Suppressor macrophage treated with lipopolysaccharide for 4 hours (primary cell): Measurements from ENCODE around the gene MAP6.
A peak's percentile ranks its signal among the peaks of the same experiment; 100 is the strongest.

Experiments
- DNase-seq: peaks from one replicate; pipeline ENCODE4 v3.0.0-alpha.2; 2020

MAP6 gene

DNA sequence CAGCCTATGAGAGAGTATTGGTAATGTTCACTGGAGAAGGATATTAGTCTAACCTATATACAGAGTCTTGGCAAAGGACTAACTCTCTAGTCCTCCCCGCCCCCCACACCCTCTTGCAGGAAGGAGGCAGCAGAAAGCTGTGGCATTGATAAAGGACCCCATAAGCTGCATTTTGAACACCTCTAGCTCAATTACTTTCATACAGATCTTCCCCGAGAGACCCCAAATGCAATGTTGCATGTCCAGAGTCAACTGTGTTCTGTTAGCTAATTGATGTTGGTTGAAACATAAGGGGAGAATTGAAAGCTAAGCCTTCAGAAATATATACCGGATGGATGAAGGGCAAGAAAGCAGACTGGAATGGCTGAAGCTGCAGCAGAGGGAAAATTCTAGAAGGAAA lies 2.8 kb downstream of the MAP6 start:
- no peak for DNase-seq

DNA sequence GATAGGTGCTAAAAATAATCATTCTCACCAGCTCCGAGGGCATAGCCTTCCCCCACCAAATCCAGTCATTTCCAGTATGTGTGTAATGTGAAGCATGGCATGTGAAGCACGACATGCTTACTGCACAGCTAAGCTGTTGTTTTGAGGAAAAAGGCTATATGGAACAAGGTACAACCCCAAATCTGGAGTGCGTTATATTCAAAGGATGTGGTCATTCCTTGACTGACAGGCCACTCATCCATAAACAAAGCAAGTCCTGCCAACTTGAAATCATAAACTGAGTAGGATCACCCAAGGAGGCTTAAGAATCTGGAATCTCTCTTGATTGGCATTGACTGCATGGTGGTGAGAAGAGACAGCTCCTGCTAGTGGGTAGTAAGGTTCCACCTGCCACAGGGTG lies 3.7 kb downstream of the MAP6 start:
- DNase-seq, result no peak

GRCh38 chr11:75664389-75664788 lies 4.4 kb downstream of the MAP6 start:
- no peak for DNase-seq

DNA sequence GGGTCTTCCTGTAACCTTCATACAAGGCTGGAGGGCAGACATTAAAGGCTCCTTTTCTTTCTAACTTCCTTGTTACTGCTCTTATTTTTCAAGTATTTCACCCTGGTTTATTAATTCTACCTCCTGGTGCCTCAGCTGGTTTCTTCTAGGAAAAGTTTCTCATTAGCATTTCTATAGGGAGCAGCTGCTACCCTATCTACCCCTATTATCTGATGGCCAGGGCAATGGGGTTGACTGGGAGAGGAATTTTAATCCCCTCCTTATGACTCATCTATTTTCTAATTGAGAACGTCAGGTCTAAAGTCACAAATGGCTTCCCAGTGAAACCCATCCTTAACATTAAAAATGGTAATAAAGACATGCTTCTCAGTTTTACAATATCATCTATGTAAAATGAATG lies 5.0 kb downstream of the MAP6 start:
- no peak for DNase-seq

DNA sequence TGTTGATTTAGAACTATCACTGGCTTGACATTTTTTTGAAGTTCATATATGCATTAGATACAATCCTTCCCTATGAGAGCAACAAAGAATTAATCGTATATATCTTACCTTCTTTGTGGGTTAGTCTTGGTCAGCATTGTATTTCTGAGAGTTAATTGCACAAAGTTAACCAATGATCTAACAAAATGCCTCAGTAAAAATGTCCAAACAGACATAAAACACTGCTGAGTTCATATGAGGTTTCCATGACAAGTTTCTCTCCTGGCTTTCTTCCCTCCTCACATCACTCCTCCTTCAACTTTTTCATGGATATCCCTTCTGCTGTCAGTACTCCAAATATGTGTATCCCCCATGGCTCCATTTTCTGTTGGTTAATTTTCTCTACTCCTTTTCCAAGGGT lies 9.0 kb downstream of the MAP6 start:
- no peak for DNase-seq

GRCh38 chr11:75656044-75656727 lies 12.7 kb downstream of the MAP6 start:
- DNase-seq, result no peak

GRCh38 chr11:75655605-75656004 lies 13.2 kb downstream of the MAP6 start:
- no peak for DNase-seq

DNA sequence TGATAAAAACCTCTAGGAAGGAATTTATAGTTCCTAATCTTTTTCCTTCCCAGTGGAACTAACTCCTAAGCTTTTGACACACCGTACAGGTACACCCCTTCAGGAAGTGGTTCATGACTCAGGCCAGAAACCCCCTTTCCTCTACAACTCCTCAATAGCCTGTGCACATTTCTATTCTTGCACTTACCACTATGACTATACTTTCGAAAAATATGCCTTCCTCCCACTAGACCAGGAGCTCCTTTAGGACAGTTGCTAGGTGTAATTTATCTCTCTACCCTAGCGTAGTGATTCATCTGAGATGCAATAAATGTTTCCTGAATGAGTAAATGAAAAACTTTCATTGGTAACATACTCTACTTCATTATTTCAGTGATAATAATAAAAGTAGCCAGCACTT lies 14.5 kb downstream of the MAP6 start:
- no peak for DNase-seq

DNA sequence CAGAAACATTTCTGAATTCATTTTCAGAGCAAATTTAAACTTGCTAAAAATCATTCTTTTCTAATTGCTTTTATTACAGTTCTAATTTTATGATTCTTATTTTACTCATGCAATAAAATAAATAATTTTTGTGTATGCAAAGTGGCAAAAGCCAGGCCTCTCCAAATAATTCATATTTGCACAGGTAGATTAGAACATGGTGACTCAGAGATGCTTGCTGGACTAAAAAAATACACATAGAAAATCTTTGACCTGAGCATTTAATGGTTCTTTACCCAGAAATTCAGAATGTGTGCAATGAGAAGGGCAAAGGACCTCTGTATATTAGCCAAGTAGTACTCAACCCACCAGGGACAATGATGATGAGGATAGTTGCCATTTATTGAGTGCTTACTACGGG lies 15.3 kb downstream of the MAP6 start:
- DNase-seq, result no peak

DNA sequence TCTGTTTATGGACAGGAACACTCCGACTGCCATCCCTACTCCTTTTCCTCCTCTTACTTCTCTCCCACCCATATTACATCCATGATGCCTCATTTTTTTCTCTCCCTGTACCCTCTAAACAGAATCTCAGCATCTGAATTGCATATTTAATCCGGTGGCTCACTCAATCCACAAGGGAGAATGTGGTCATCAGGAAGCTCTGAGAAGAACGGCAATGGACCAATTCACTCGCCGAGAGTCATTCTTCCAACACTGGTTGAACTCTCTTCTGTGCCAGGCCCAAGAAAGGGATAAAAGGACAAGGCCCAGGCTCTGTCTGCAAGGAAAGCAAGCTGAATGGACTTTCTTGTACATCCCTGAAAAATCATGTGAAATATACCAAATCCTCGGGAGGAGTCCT lies 15.9 kb downstream of the MAP6 start:
- no peak for DNase-seq

GRCh38 chr11:75651218-75651617 lies 17.6 kb downstream of the MAP6 start:
- DNase-seq, result no peak

- no peak for DNase-seq
Observed at GRCh38 chr11:75650167-75650723, 18.6 kb downstream of the MAP6 start.

DNA sequence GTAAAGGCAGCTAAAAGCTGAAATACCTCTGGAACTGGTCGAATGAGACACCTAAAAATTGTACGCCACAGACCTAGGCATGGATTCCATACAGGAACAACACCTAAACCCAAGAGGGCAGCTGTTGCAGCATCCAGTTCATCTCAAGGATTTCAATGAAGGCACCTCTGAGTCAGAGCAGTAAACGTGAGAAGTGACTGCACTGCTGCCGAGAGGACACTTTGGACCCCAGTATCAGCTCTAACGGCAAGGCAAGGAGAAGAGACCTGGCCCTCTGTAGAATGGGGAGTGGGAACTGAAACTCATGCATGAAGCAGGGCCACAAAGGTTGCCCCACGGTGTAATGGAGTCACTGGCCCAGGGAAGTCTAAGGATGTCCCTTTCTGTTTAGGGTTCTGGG lies 23.9 kb downstream of the MAP6 start:
- no peak for DNase-seq

DNA sequence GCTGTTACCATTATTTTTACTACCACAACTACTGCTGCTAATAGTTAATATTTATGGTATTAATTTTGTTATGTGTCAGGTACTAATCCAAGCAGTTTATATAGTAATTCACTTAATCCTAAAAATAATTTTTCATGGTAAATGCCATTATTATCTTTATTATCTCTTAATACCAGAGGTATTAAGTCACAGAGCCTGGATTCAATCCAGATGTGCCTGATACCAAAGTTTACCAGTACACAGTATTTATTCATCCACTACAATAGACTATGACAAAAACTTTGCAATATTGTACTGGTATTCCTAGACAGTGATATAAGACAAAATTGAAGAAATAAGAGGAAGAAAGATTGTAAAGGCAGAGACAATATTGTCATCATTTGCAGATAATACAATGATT lies 24.5 kb downstream of the MAP6 start:
- no peak for DNase-seq

DNA sequence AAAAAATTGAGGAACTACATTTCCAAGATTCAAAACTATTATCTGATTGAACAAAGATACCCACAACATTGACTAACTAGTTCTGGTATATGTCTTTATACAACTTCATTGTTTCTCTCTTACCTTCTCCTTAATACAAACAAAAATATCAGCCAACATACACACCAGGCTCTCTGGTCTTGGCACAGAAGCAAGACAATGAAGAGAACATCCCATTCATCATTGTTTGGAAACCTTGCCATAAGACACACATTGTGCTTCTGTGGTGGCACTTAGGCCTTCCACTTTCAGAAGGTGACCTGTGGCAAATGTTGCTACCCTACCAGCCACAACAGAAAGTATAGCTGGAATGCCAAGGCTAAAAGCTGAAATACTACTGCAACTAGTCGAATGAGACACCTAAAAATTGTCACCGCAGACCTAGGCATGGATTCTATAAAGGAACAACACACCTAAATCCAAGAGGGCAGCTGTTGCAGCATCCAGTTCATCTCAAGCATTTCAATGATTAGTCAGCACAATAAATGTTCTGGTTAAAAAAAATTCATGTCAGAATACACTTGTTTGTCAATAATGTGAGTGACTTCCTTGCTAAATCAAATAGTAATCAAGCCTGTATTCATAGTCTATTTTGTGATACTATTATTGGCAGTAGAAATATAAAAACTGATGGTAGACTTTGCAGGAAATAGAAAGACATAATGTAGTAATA lies 26.3 kb downstream of the MAP6 start:
- DNase-seq, result no peak

DNA sequence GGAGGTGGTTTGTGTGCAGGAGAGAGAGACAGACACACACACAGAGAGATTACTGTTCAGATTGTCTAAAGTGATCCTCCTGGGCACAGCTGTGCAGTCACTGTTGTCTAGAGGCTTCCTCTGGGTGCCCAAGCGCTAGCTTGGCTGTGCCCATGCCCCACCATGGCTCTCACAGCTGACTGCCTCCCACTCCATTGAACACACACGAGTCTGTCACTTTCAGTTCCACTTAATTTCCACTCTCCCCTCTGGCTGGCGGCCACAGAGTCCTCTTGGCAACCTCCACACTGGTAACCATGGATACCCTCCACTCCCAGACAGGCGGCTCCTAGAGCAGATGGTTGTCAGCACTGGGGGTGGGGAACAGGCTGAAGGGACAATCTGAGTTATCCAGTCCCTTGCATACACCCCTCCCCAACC lies 29.1 kb downstream of the MAP6 start:
- DNase-seq, result peak; percentile 89

DNA sequence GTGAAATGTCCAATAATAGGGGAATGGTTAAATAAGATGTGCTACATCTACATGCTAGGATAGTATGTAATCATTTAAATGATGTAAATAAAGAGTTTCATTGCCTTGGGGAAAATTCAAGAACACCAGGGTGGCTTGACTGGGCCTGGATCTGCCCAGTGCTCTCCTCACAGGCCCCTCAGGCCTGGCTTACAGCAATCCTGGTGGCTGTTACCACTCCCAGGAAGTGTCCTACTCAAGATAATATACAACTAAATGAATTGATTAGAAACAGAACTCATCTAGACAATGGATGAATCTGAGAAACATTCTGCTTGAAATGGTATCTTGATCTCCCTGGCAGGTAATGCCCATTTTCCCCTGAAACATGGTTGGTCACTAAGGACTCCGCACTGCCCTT lies 30.8 kb downstream of the MAP6 start:
- DNase-seq, result no peak

GRCh38 chr11:75635066-75635862 lies 33.6 kb downstream of the MAP6 start:
- no peak for DNase-seq

GRCh38 chr11:75633409-75634066 lies 35.3 kb downstream of the MAP6 start:
- no peak for DNase-seq

DNA sequence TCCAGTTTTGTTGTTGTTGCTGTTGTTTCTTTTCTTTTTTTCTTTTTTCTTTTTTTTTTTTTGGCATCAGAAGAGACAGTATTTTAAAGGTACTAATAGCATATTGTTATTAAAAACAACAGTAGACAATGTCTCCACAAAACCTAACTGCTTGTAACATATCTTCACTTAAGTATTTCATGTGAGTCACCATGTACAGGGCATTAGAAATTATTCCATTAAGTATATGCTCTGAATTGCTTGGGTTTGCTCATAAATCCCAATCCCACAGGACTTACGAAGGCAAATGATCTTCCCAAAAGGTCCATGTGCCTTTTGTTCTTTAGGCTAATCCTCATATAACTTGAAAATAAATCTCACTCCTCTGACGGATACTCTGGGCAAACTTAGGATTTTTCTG lies 35.9 kb downstream of the MAP6 start:
- no peak for DNase-seq

- DNase-seq, result no peak
Observed at GRCh38 chr11:75632450-75632849, 36.4 kb downstream of the MAP6 start.

- DNase-seq, result no peak
Observed at GRCh38 chr11:75631086-75631730, 37.6 kb downstream of the MAP6 start.
